ENCODE measurements around the gene NNMT. TPM values are rescaled to one million over a fixed set of nuclear protein-coding genes. Genes with fewer than 3 reads are reported as not detected.

NNMT gene
- total RNA-seq, 1 donor from 2014 or later: 394 TPM

GRCh38 chr11:114302663-114303062 lies 6.5 kb downstream of the NNMT start:
- Histone ChIP-seq H3K4me3 (ENCODE audit: insufficient read depth, low read depth, low read length) (no peak overlapping the region), H3K9me3 (ENCODE audit: insufficient read depth, low read depth, low read length) (peaks cover 6% of the 10 kb centered on the region), H3K4me1 (ENCODE audit: insufficient read depth, low read length) (peaks cover 12% of the 10 kb centered on the region), H3K27me3 (ENCODE audit: insufficient read depth, low read length) (no peaks in the 10 kb centered on the region), H3K36me3 (ENCODE audit: insufficient read depth, low read length) (peaks cover 18% of the 10 kb centered on the region), H3K9ac (ENCODE audit: low read length) (no peak overlapping the region), H3K4me2 (ENCODE audit: low read length) (peak overlapping the region; percentile 10), H4K20me1 (ENCODE audit: insufficient read depth, low read length) (peaks cover 33% of the 10 kb centered on the region), H3K27ac (ENCODE audit: low read depth, low read length) (no peak overlapping the region), H3K79me2 (ENCODE audit: insufficient read depth, low read length) (peaks cover 89% of the 10 kb centered on the region), H2AFZ (ENCODE audit: low read depth, low read length) (no peak overlapping the region)
- peaks cover 26% of the 10 kb centered on the region for H3K4me1 Mint-ChIP-seq (ENCODE audit: low read depth, unreplicated experiment)
- H3K36me3 Mint-ChIP-seq (ENCODE audit: low read depth, unreplicated experiment): peaks cover 71% of the 10 kb centered on the region
- peak overlapping the region; percentile 34 for H3K27ac Mint-ChIP-seq (ENCODE audit: unreplicated experiment)
- H3K9me3 Mint-ChIP-seq (ENCODE audit: unreplicated experiment): peaks cover 24% of the 10 kb centered on the region
- H3K4me3 Mint-ChIP-seq (ENCODE audit: unreplicated experiment): peak overlapping the region; percentile 72
- no peak for TF ChIP-seq EZH2 (IDR thresholded peaks at IDR 0.05; ENCODE audit: insufficient read depth, low read length)
- TF ChIP-seq, protein P1, sequence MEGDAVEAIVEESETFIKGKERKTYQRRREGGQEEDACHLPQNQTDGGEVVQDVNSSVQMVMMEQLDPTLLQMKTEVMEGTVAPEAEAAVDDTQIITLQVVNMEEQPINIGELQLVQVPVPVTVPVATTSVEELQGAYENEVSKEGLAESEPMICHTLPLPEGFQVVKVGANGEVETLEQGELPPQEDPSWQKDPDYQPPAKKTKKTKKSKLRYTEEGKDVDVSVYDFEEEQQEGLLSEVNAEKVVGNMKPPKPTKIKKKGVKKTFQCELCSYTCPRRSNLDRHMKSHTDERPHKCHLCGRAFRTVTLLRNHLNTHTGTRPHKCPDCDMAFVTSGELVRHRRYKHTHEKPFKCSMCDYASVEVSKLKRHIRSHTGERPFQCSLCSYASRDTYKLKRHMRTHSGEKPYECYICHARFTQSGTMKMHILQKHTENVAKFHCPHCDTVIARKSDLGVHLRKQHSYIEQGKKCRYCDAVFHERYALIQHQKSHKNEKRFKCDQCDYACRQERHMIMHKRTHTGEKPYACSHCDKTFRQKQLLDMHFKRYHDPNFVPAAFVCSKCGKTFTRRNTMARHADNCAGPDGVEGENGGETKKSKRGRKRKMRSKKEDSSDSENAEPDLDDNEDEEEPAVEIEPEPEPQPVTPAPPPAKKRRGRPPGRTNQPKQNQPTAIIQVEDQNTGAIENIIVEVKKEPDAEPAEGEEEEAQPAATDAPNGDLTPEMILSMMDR (IDR thresholded peaks at IDR 0.05; ENCODE audit: insufficient read depth, low read depth, low read length): no peak
- DNase-seq (ENCODE audit: low read depth): no peak
- no peak for FAIRE-seq
- no peaks in the 10 kb centered on the region for H3K27me3 Mint-ChIP-seq (ENCODE audit: low read depth, unreplicated experiment)

DNA sequence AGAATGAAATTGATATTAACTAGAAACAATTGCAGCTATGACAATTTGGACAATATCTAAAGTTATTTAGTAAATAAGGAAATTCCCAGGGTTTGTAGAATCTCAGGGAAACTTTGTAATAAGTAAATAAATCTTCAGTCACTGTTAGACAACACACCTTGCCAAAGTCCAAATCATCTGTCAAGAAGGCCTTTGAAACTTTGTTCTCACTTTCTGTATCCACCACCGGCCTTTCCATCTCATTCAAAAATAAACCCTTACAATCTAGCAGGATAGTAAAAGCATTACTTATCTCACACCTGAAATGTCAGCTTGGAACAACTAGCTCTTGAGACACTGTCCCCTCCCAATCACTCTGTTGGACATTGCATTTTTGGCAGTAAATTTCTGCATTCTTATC lies 7.9 kb downstream of the NNMT start:
- H3K36me3 ChIP-seq (ENCODE audit: insufficient read depth, low read length): peaks cover 11% of the 10 kb centered on the region
- H3K4me1 ChIP-seq (ENCODE audit: insufficient read depth, low read length): peaks cover 12% of the 10 kb centered on the region
- peaks cover 47% of the 10 kb centered on the region for H4K20me1 ChIP-seq (ENCODE audit: insufficient read depth, low read length)
- no peak overlapping the region for H3K27ac ChIP-seq (ENCODE audit: low read depth, low read length)
- Mint-ChIP-seq H3K4me1 (ENCODE audit: low read depth, unreplicated experiment) (peaks cover 36% of the 10 kb centered on the region), H3K27ac (ENCODE audit: unreplicated experiment) (no peak overlapping the region), H3K36me3 (ENCODE audit: low read depth, unreplicated experiment) (peaks cover 72% of the 10 kb centered on the region), H3K4me3 (ENCODE audit: unreplicated experiment) (peak overlapping the region; percentile 50), H3K9me3 (ENCODE audit: unreplicated experiment) (peaks cover 20% of the 10 kb centered on the region), H3K27me3 (ENCODE audit: low read depth, unreplicated experiment) (no peaks in the 10 kb centered on the region)
- H2AFZ ChIP-seq (ENCODE audit: low read depth, low read length): no peak overlapping the region
- no peak overlapping the region for H3K4me3 ChIP-seq (ENCODE audit: insufficient read depth, low read depth, low read length)
- no peaks in the 10 kb centered on the region for H3K27me3 ChIP-seq (ENCODE audit: insufficient read depth, low read length)
- peaks cover 6% of the 10 kb centered on the region for H3K9me3 ChIP-seq (ENCODE audit: insufficient read depth, low read depth, low read length)
- H3K79me2 ChIP-seq (ENCODE audit: insufficient read depth, low read length): peaks cover 89% of the 10 kb centered on the region
- H3K9ac ChIP-seq (ENCODE audit: low read length): no peak overlapping the region
- H3K4me2 ChIP-seq (ENCODE audit: low read length): no peak overlapping the region
- FAIRE-seq: peak; percentile 64
- DNase-seq (ENCODE audit: low read depth): no peak
- TF ChIP-seq EZH2 (IDR thresholded peaks at IDR 0.05; ENCODE audit: insufficient read depth, low read length): no peak
- TF ChIP-seq, protein P1 (IDR thresholded peaks at IDR 0.05; ENCODE audit: insufficient read depth, low read depth, low read length): no peak

DNA sequence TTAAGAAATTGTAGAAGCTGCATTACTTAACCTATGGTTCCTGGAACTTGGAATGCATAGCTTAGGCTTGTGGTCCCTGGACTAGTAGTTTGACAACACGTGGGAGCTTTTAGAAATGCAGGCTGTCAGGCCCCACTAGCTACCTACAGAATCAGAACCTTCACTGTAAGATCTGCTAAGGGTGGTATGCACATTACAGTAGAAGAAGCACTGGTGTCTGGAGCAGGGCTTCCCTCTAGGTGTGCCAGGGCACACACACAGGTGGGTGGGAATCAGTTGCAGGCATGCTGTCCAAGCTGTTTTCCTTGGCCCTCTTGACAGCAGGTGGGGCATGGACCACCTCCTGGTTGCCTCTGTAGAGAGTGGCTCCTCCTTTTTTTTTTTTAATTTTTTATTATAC lies 8.8 kb downstream of the NNMT start:
- Mint-ChIP-seq H3K27me3 (ENCODE audit: low read depth, unreplicated experiment) (no peaks in the 10 kb centered on the region), H3K36me3 (ENCODE audit: low read depth, unreplicated experiment) (peaks cover 70% of the 10 kb centered on the region), H3K4me3 (ENCODE audit: unreplicated experiment) (no peak overlapping the region), H3K4me1 (ENCODE audit: low read depth, unreplicated experiment) (peaks cover 41% of the 10 kb centered on the region), H3K9me3 (ENCODE audit: unreplicated experiment) (peaks cover 17% of the 10 kb centered on the region), H3K27ac (ENCODE audit: unreplicated experiment) (no peak overlapping the region)
- no peak for FAIRE-seq
- TF ChIP-seq, protein P1 (IDR thresholded peaks at IDR 0.05; ENCODE audit: insufficient read depth, low read depth, low read length): no peak
- no peak overlapping the region for H3K4me2 ChIP-seq (ENCODE audit: low read length)
- no peak overlapping the region for H3K27ac ChIP-seq (ENCODE audit: low read depth, low read length)
- peaks cover 12% of the 10 kb centered on the region for H3K4me1 ChIP-seq (ENCODE audit: insufficient read depth, low read length)
- H3K79me2 ChIP-seq (ENCODE audit: insufficient read depth, low read length): peaks cover 88% of the 10 kb centered on the region
- H3K9me3 ChIP-seq (ENCODE audit: insufficient read depth, low read depth, low read length): peaks cover 6% of the 10 kb centered on the region
- peaks cover 8% of the 10 kb centered on the region for H3K36me3 ChIP-seq (ENCODE audit: insufficient read depth, low read length)
- no peak overlapping the region for H2AFZ ChIP-seq (ENCODE audit: low read depth, low read length)
- DNase-seq (ENCODE audit: low read depth): no peak
- no peaks in the 10 kb centered on the region for H3K27me3 ChIP-seq (ENCODE audit: insufficient read depth, low read length)
- no peak overlapping the region for H3K9ac ChIP-seq (ENCODE audit: low read length)
- H4K20me1 ChIP-seq (ENCODE audit: insufficient read depth, low read length): peaks cover 55% of the 10 kb centered on the region
- no peak overlapping the region for H3K4me3 ChIP-seq (ENCODE audit: insufficient read depth, low read depth, low read length)
